NCI-H2171 (cell line): ENCODE measurements around the gene STRN.
"Not testable (repeated sequence)": the region's sequence is repeated elsewhere in the genome, so short reads cannot be mapped to it uniquely, and the experiment has no call there.

Experiments
- DNase-seq: peaks from one replicate; lab custom pipeline; 2025; lab: John Stamatoyannopoulos, UW

Gene STRN

GRCh38 chr2:36906277-36906676, 60.1 kb downstream of the STRN start:
- DNase-seq: no peak

- no peak for DNase-seq
These were observed 61.7 kb downstream of the STRN start for GRCh38 chr2:36904636-36905035.

- DNase-seq: no peak
These were observed 63.8 kb downstream of the STRN start for GRCh38 chr2:36902385-36903120.

- DNase-seq: no peak
These were observed 73.5 kb downstream of the STRN start for GRCh38 chr2:36892805-36893204.

GRCh38 chr2:36889795-36890194, 76.5 kb downstream of the STRN start:
- DNase-seq: no peak

GRCh38 chr2:36887095-36887494, 79.2 kb downstream of the STRN start:
- not testable (repeated sequence) for DNase-seq

GRCh38 chr2:36886664-36887063, 79.7 kb downstream of the STRN start:
- DNase-seq: no peak

- DNase-seq: no peak
These were observed 80.7 kb downstream of the STRN start for GRCh38 chr2:36885605-36886004.

- no peak for DNase-seq
These were observed 83.8 kb downstream of the STRN start for GRCh38 chr2:36882532-36882931.

GRCh38 chr2:36881816-36882215, 84.5 kb downstream of the STRN start:
- no peak for DNase-seq

GRCh38 chr2:36878429-36878828, 87.9 kb downstream of the STRN start:
- DNase-seq: no peak

- DNase-seq: no peak
These were observed 95.1 kb downstream of the STRN start for GRCh38 chr2:36871068-36871707.

GRCh38 chr2:36869606-36870005, 96.7 kb downstream of the STRN start:
- DNase-seq: no peak

GRCh38 chr2:36861896-36862295, 104.4 kb downstream of the STRN start:
- DNase-seq: no peak

GRCh38 chr2:36859366-36859792, 107.0 kb downstream of the STRN start:
- no peak for DNase-seq

GRCh38 chr2:36858551-36859365, 107.6 kb downstream of the STRN start:
- no peak for DNase-seq

- DNase-seq: no peak
These were observed 108.6 kb downstream of the STRN start for GRCh38 chr2:36857713-36858112.

- no peak for DNase-seq
These were observed 110.9 kb downstream of the STRN start for GRCh38 chr2:36855429-36855828.

- DNase-seq: no peak
These were observed 112.1 kb downstream of the STRN start for GRCh38 chr2:36854241-36854640.

GRCh38 chr2:36849265-36849664, 117.1 kb downstream of the STRN start:
- DNase-seq: no peak

GRCh38 chr2:36843838-36844237, 122.5 kb downstream of the STRN start:
- no peak for DNase-seq

- DNase-seq: no peak
These were observed 126.2 kb downstream of the STRN start for GRCh38 chr2:36839976-36840617.
